PC-9 (cell line): ENCODE data around the gene TMUB2.

Experiments
- CTCF ChIP-seq: fragments of 200-600 bp; sonication (generic); conservative IDR thresholded peaks from 2 replicates; pipeline ENCODE4 v1.6.1; 2017; ENCODE audit warnings: mixed run types, antibody characterized with exemption, mild to moderate bottlenecking, moderate library complexity
- EZH2 ChIP-seq: fragments of 200-600 bp; sonication (generic); IDR thresholded peaks from 2 replicates; pipeline ENCODE4 v1.8.0; 2017; ENCODE audit warnings: antibody characterized with exemption, low read depth

- TF ChIP-seq CTCF = no peak
- no peak for TF ChIP-seq EZH2
These were observed 13.0 kb downstream of the TMUB2 start, which contains the start of gene ATXN7L3 for GRCh38 chr17:44199553-44200477.
